AG09319 (cell line): ENCODE measurements around the gene SLC24A3.

Experiments used
- DNase-seq: peaks from one replicate; pipeline ENCODE4 v3.0.0-alpha.2; 2010; ENCODE audit warnings: low read depth; ENCODE audit errors: extremely low read depth
- CTCF ChIP-seq: IDR thresholded peaks from 2 replicates; pipeline ENCODE4 v1.5.1; 2011; ENCODE audit warnings: low read depth, mild to moderate bottlenecking, inconsistent platforms, low read length, moderate library complexity

Gene SLC24A3

GRCh38 chr20:19701429-19701828, 489.0 kb downstream of the SLC24A3 start:
- no peak for TF ChIP-seq CTCF
- no peak for DNase-seq

GRCh38 chr20:19706463-19706862, 494.0 kb downstream of the SLC24A3 start:
- DNase-seq = no peak
- TF ChIP-seq CTCF = no peak

GRCh38 chr20:19709635-19710335, 497.3 kb downstream of the SLC24A3 start:
- no peak for TF ChIP-seq CTCF
- DNase-seq = peak; percentile 34

- peak; percentile 38 for DNase-seq
- no peak for TF ChIP-seq CTCF
These were observed 498.1 kb downstream of the SLC24A3 start for GRCh38 chr20:19710336-19711120.

- no peak for DNase-seq
These were observed 498.7 kb downstream of the SLC24A3 start for GRCh38 chr20:19711126-19711525.

GRCh38 chr20:19712721-19713260, 500.3 kb downstream of the SLC24A3 start:
- DNase-seq = no peak

More at GRCh38 chr20:19711126-19711525, 498.7 kb downstream of the SLC24A3 start:
- no peak for TF ChIP-seq CTCF

More at GRCh38 chr20:19712721-19713260, 500.3 kb downstream of the SLC24A3 start:
- TF ChIP-seq CTCF = no peak
